Thoracic aorta (tissue), 2 donors: Measurements from ENCODE around the gene POU2F3. TPM values are rescaled to one million over a fixed set of nuclear protein-coding genes. Genes with fewer than 3 reads are reported as not detected.

ENCODE experiments used
- ATAC-seq: fragments of 150-250 bp; one replicate; pipeline ENCODE4 v1.8.0; 2017; ENCODE audit warnings: low read depth; ENCODE audit not compliant: insufficient number of reproducible peaks, low FRiP score
- DNase-seq: peaks from one replicate; pipeline ENCODE4 v3.0.0-alpha.2; 2020; ENCODE audit warnings: low spot score
- H3K27ac ChIP-seq, 2 donors: fragments of 200-600 bp; sonication (generic); 1 replicate in 1 of 2; 2 replicates in 1 of 2; pipeline ENCODE4 v1.5.1; 2016; ENCODE audit warnings: mild to moderate bottlenecking in 2 of 2, moderate library complexity in 2 of 2
- H3K27me3 ChIP-seq: fragments of 200-600 bp; sonication (generic); replicated peaks from 2 replicates; pipeline ENCODE4 v1.6.0; 2016; ENCODE audit warnings: mild to moderate bottlenecking; ENCODE audit not compliant: insufficient read depth
- H3K36me3 ChIP-seq: fragments of 200-600 bp; sonication (generic); one replicate; pipeline ENCODE4 v1.5.1; 2016
- H3K4me1 ChIP-seq, 2 donors: fragments of 200-600 bp; sonication (generic); 1 replicate in 1 of 2; 2 replicates in 1 of 2; pipeline versions ENCODE4 v1.5.1 to v1.6.0; 2016; ENCODE audit warnings: low read depth in 2 of 2, mild to moderate bottlenecking in 1 of 2; ENCODE audit not compliant: control insufficient read depth in 1 of 2
- H3K4me3 ChIP-seq: fragments of 200-600 bp; sonication (generic); 2 replicates; pipeline ENCODE4 v1.5.1; 2016; ENCODE audit warnings: mild to moderate bottlenecking
- H3K9me3 ChIP-seq: fragments of 200-600 bp; sonication (generic); 2 replicates; pipeline ENCODE4 v1.5.1; 2016
- total RNA-seq, 2 donors: library from RNA; depleted of rRNA; stranded (reverse); fragments of >200 nt; gene quantifications; one replicate each; pipeline versions ENCODE4 v1.1.0 to v1.2.3, GENCODE V29; 2016
- TF ChIP-seq, protein P1 (sequence below): fragments of 200-600 bp; sonication (generic); IDR thresholded peaks from one replicate; pipeline ENCODE4 v1.5.1; 2019; ENCODE audit warnings: antibody characterized with exemption

Gene POU2F3
- total RNA-seq, 2 donors from 2014 or later = not detected

DNA sequence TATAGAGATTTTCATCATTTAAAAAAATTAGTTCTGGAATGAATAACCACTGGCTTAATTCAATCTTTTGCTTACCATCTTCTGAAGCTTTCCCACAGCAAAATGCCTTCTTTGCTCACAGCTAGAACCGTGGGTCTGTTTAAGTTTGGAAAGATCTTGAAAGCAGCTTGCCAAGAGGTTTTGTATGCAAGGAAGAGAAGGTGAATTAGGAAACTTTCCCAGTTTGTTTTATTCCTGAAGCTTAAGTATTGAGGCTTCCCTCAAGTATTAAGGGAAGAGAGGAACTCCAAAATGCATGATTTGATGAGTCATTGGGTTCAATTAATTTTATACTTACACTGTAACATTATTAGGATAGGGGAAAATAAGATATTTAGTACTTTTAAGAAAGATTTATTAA is 94.4 kb downstream of the POU2F3 start:
- Histone ChIP-seq H3K4me3 (no peak overlapping the region), H3K9me3 (no peaks in the 10 kb centered on the region), H3K36me3 (peaks cover 7% of the 10 kb centered on the region), H3K4me1 (peaks cover 36 to 53% of the 10 kb centered on the region in 2 donors), H3K27ac (peak overlapping the region; percentile 73 to 81), H3K27me3 (no peaks in the 10 kb centered on the region)
- DNase-seq (no peak), ATAC-seq (no peak)
- TF ChIP-seq, protein P1, sequence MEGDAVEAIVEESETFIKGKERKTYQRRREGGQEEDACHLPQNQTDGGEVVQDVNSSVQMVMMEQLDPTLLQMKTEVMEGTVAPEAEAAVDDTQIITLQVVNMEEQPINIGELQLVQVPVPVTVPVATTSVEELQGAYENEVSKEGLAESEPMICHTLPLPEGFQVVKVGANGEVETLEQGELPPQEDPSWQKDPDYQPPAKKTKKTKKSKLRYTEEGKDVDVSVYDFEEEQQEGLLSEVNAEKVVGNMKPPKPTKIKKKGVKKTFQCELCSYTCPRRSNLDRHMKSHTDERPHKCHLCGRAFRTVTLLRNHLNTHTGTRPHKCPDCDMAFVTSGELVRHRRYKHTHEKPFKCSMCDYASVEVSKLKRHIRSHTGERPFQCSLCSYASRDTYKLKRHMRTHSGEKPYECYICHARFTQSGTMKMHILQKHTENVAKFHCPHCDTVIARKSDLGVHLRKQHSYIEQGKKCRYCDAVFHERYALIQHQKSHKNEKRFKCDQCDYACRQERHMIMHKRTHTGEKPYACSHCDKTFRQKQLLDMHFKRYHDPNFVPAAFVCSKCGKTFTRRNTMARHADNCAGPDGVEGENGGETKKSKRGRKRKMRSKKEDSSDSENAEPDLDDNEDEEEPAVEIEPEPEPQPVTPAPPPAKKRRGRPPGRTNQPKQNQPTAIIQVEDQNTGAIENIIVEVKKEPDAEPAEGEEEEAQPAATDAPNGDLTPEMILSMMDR = no peak

- peak; percentile 53 for ATAC-seq
- H3K27me3 ChIP-seq = no peaks in the 10 kb centered on the region
- DNase-seq = peak; percentile 46
- peak overlapping the region; percentile 95 to 99 for H3K27ac ChIP-seq
- peaks cover 36 to 57% of the 10 kb centered on the region in 2 donors for H3K4me1 ChIP-seq
- TF ChIP-seq, protein P1 = peak; percentile 71
- peaks cover 5% of the 10 kb centered on the region for H3K36me3 ChIP-seq
- no peaks in the 10 kb centered on the region for H3K9me3 ChIP-seq
- H3K4me3 ChIP-seq = peak overlapping the region; percentile 86
These were observed 95.0 kb downstream of the POU2F3 start for GRCh38 chr11:120334894-120335462.

DNA sequence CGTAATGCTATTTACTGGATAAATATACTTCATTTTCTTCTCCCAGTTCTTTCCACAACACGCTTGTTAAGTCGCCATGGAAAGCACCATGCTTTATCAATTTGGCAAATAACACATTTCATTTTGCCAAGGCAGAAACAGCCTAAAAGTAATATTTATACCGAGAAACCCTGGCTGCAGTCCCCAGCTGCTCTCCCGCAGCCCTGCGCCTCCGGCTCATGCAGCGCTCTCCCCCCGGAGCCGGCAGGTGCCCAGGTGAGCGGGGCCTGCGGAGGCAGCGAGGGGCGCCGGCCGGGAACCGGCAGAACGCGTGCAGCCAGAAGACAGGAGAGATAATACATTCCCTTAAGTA is 95.6 kb downstream of the POU2F3 start:
- Histone ChIP-seq H3K9me3 (no peaks in the 10 kb centered on the region), H3K27ac (peak overlapping the region; percentile 95 to 99), H3K27me3 (no peaks in the 10 kb centered on the region), H3K4me3 (peak overlapping the region; percentile 86), H3K36me3 (no peaks in the 10 kb centered on the region), H3K4me1 (peaks cover 36 to 62% of the 10 kb centered on the region in 2 donors)
- TF ChIP-seq, protein P1 = no peak
- ATAC-seq = no peak
- DNase-seq = no peak

GRCh38 chr11:120335908-120336640 is 96.1 kb downstream of the POU2F3 start, which contains the start of gene ARHGEF12:
ARHGEF12 (plus strand) TSS chr11:120336413; CDS start chr11:120337244, 831 bp downstream.
- peak; percentile 70 for DNase-seq
- peak within 1 kb of the TSS; percentile 95 to 99 for H3K27ac ChIP-seq
- peak; percentile 44 for ATAC-seq
- TF ChIP-seq, protein P1 = no peak
- no peaks in the 10 kb centered on the region for H3K27me3 ChIP-seq
- peaks cover 33 to 62% of the 10 kb centered on the region in 2 donors for H3K4me1 ChIP-seq
- H3K4me3 ChIP-seq = peak within 1 kb of the TSS; percentile 86
- no peaks in the 10 kb centered on the region for H3K36me3 ChIP-seq
- no peaks in the 10 kb centered on the region for H3K9me3 ChIP-seq

GRCh38 chr11:120336641-120337354 is 96.9 kb downstream of the POU2F3 start:
- ATAC-seq (peak; percentile 2), DNase-seq (peak; percentile 12)
- no peaks in the 10 kb centered on the region for H3K36me3 ChIP-seq
- TF ChIP-seq, protein P1 = no peak
- peaks cover 26 to 62% of the 10 kb centered on the region in 2 donors for H3K4me1 ChIP-seq
- peak overlapping the region; percentile 95 to 99 for H3K27ac ChIP-seq
- peak overlapping the region; percentile 86 for H3K4me3 ChIP-seq
- no peaks in the 10 kb centered on the region for H3K9me3 ChIP-seq
- H3K27me3 ChIP-seq = no peaks in the 10 kb centered on the region
